HG02798 (cell line): ENCODE measurements around the gene DOCK2.
"Not testable (repeated sequence)": the region's sequence is repeated elsewhere in the genome, so short reads cannot be mapped to it uniquely, and the experiment has no call there.

Experiments
- ATAC-seq: cut with Tn5 transposase; IDR thresholded peaks from one replicate; pipeline ENCODE4 v1.9.1; 2021; ENCODE audit warnings: mild to moderate bottlenecking; ENCODE audit not compliant: unreplicated experiment, poor library complexity

Gene DOCK2

DNA sequence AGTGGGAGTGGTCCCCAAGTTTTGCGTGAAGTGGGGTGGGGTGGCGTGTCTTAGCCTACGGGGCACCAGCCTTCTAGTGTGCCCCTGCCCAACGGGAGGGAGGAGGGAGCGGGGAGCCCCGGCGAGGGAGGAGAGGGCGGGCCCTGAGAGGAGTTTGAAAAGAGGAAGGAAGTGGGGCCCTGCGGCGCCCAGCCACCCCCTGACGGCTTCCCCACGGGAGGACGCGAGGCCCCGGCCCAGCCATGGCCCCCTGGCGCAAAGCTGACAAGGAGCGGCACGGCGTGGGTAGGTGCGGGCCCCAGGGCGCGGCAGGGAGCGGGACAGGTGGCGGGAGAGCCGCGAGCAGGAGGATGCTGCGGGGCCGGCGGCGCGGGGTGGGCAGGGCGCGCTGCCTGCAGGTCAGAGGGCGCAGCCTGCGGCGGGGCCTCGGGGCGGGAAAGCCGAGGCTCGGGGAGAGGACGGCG, at the start of gene DOCK2:
Gene DOCK2 (plus strand): TSS at position 191 of the 464 bp plus-strand sequence. CDS start 52 bp downstream, at position 243.
- peak; percentile 92 for ATAC-seq

- no peak for ATAC-seq
Observed at GRCh38 chr5:169590602-169591001, 46.5 kb upstream of the DOCK2 start.

DNA sequence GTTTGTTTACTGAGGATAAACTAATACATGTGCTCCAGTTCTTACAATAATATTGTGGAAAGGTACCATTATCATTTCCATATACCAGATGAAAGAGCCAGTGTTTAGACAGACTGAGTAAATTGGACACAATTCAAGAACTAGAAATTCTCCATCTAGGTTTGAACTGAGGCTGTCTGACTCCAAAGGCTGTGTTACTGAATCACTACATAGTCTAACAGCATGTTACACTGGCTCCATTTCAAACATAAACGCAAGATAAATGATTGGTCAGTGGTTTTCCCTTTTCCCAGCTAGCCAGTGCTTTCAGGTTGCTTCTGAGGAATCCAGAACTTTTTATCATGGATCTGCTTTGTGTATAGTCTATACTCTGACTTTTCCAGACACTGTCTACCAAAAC, 45.4 kb upstream of the DOCK2 start:
- ATAC-seq = no peak

- ATAC-seq = no peak
Observed at GRCh38 chr5:169592937-169593650, 44.0 kb upstream of the DOCK2 start.

DNA sequence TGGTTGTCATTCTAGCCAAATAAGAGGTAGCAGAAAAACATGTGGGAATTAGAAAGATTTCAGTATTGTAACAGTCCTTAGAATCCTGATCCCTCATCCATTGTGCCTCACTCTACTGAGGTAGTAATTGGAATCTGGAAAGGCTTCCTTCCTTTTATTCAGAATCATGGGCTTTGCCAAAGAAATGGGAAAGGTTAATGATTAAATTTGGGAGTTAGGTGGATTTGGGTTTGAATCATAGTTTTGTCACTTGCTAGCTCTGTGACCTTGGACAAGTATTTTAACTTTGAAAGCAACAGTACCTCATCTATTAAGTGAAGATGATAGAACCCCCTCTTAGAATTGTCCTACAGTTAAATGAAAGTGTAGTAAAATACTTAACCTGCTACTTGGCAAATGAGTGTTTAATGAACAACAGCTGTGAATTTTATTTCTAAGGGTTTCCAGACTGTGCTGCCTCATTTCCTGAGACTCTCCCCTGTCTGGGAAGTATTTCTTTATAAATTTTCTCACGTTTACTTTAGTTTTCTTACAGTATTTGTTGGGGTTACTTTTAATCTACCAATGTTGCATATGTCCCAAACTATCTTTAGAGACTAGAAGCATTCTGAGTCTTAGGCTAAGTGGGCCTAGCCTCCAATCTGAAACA, 41.8 kb upstream of the DOCK2 start:
- ATAC-seq = no peak

DNA sequence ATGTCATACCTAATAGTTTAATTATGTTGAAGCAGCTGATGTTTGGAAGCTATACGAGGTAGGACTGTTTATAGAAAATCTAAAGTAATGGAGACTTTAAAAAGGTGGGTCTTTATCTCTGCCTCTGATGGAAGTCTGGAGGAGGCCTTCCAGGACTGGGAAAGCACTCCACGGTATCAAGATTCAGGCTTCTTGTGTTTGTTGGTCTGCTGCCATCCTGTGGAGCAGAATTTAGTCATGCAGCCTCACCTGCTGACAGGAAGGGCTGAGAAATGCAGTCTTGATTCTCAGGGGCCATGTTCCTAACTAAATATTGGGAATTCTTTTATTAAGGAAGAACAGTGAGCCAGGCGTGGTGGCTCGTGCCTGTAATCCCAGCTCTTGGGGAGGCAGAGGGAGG, 37.6 kb upstream of the DOCK2 start:
- ATAC-seq = no peak

DNA sequence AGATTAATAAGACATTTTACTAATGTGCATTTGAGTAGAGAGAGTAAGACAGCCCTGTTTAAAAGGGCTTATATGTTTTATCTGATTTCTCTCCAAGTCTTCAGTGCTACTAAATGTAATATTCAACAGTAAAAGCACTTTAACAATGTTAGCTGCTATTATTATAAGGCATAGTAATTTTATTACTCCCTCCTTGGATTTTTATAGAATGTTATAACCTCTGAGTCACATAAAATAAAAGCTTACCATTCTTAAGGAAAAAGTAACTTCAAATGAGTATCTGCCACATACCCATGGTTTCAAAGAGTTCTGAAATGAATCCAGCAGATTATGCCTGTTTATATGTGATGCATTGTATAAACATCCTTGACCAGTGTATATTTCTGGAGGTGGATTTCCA, 34.5 kb upstream of the DOCK2 start:
- no peak for ATAC-seq

DNA sequence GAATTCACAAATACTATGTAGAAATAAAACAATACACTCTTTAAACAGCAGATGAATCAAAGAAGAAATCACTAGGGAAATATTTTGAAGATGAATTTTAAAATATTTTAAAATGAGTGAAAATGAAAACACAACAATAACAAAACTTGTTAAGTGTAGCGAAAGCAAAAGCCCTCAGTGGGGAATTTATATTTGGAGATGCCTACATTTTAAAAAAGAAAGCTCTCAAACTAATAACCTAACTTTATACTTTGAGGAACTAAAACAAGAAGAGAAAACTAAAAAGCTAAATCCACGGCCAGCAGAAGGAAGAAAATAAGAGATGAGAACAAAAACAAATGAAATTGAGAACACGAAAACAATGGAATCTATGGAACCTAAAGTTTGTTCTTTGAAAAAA, 30.8 kb upstream of the DOCK2 start:
- no peak for ATAC-seq

DNA sequence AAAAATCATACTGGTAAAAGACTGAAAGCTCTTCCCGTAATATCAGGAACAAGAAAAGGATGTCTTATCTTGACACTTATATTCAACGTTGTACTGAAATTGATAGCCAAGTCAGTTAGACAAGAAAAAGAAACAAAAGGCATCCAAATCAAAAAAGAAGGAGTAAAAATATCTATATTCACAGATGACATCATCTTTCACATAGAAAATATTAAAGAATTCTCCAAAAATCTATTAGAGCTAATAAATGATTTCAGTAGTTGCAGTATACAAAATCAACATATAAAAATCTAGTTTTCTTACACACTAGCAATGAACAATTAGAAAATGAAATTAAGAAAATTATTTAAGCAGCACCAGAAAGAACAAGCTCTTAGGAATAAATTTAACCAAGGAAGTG, 29.2 kb upstream of the DOCK2 start:
- ATAC-seq = no peak

DNA sequence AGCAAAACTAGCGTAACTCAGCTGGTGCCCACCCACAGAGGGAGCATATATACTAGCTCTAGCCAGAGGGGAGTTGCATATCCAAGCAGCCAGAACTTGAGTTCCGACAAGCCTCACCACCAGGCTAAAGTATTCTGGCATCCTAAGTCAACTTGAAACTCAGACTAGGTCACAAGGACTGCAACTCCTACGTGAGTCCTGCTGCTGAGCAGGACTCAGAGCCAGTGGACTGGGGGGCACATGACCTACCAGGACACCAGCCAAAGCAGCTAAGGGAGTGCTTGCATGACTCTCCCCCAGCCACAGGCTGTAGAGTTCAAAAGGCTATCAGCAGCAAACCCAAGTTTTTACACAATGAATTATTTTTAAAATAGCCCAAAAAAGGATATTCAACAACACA, 27.4 kb upstream of the DOCK2 start:
- ATAC-seq = no peak

GRCh38 chr5:169610606-169611005, 26.5 kb upstream of the DOCK2 start:
- ATAC-seq = no peak

DNA sequence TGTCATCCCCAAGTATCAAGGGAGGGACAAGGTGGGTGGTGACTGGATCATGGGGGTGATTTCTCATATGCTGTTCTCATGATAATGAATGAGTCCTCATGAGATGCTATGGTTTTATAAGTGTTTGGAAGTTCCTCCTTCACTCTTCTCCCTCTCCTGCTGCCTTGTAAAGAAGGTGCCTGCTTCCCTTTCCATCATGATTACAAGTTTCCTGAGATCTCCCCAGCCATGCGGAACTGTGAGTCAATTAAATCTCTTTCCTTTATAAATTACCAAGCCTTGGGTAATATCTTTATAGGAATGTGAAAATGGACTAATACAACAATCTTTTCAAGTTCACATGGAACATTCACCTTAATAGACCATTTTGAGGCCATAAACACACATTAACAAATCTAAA, 21.5 kb upstream of the DOCK2 start:
- ATAC-seq = no peak

DNA sequence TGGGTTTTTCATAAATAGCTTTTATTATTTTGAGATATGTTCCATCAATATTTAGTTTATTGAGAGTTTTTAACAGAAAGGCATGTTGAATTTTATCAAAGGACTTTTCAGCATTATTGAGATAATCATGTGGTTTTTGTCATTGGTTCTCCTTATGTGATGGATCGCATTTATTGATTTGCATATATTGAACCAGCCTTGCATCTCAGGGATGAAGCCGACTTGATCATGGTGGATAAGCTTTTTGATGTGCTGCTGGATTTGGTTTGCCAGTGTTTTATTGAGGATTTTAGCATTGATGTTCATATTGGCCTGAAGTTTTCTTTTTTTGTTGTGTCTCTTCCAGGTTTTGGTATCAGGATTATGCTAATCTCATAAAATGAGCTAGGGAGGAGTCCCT, 12.8 kb upstream of the DOCK2 start:
- ATAC-seq = not testable (repeated sequence)

DNA sequence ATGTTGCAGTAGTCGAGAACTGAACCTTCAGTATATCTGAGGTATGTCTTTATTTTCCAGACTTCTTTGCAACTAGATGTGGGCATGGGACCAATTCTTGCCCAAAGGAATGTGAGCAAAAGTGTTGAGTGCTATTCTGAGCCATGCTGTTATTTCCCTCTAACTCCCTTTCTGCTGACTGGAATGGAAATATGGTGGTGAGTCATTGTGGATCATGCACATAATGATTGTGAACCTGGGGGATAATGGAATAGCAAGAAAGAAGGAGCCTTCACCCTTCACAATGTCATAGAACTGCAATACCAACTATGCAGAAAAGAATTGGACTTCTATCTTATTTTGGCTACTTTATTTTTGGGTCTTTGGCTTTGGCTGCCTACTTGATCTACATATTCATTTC, 10.3 kb upstream of the DOCK2 start:
- no peak for ATAC-seq

- no peak for ATAC-seq
Observed at GRCh38 chr5:169627551-169627950, 9.5 kb upstream of the DOCK2 start.

DNA sequence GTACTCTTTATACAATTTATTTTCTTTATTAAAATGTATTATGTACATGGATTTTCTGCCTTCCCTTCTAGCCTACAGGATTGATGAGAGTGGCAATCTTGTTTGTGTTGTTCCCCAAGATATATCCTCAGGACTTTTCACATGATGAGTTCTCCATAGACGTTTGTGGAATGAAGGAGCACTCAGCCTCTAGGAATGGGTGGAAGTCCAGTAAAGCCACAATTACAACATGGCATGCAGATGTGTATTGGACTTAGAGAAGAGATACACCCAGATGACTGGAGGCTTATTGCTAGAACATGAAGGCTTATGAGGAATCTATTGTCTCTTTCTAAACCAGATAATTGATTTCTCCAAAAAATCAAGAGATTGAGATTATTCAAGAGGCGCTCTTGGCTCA, 8.2 kb upstream of the DOCK2 start:
- no peak for ATAC-seq

DNA sequence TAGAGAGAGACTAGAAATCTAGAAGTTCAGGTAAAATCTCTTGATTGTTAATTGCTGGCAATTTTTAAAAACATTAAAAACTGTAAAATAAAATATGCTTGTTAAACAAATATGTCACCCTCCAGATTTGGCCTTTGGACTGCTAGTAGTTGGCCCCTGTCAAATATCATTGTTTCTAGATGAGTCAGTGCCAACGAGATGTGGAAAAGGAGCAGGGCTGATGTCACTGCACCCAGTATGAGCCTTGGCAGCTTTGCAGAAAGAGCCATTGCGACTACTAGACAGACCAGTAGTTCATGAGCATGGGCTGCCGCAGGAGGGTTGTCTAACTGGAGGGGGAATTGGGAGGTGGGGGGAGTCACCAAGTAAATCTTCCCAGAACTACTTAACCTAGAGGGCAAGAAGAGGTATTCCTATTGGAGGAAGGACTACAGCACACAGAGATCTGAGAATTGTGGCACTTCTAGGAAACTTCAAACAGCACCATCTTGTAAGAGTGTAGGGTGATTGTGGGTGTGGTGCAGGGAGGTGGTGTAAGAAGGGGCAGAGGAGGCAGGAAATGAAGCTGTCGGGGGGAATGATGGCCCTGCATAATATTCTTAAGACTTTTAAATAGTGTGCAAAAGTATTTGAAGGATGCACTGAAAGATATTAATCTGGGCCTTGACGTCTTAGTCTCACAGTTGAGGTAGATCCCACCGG, 7.1 kb upstream of the DOCK2 start:
- no peak for ATAC-seq

GRCh38 chr5:169631360-169631759, 5.7 kb upstream of the DOCK2 start:
- no peak for ATAC-seq

- no peak for ATAC-seq
Observed at GRCh38 chr5:169632946-169633345, 4.1 kb upstream of the DOCK2 start.

- ATAC-seq = no peak
Observed at GRCh38 chr5:169634606-169635005, 2.5 kb upstream of the DOCK2 start.

DNA sequence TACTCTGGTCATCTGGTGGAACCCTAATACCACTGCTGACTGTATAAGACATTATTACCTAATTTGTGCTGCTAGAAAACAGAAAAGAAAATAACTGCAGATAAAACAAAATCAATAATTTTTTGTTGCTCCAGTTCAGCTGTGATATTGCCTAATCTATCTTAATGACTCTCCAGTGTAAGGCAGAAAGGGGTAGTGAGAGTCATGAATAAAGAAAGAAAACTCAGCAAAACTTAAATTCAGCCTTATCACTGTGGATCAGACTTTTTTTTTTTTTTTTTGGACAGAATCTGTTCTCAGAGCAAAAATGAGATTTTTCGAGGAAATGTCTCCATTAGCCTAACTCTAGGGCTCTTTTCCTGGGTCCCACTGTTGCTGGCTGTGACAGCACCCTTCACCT, 1.1 kb upstream of the DOCK2 start:
- ATAC-seq = no peak
